WI38 (cell line): ENCODE data around the gene MTNR1B.

ENCODE experiments used
- H3K4me3 ChIP-seq: 2 replicates; pipeline ENCODE4 v1.5.1; 2011; ENCODE audit warnings: low read depth, mild to moderate bottlenecking, control low read depth, low read length
- CTCF ChIP-seq: IDR thresholded peaks from 2 replicates; pipeline ENCODE4 v1.5.1; 2012; ENCODE audit warnings: low read depth, mild to moderate bottlenecking, control low read depth, low read length

The MTNR1B gene

GRCh38 chr11:92993004-92993403 is 23.6 kb downstream of the MTNR1B start:
- H3K4me3 ChIP-seq, result no peak overlapping the region
- TF ChIP-seq CTCF, result no peak

GRCh38 chr11:93000511-93001476 is 31.3 kb downstream of the MTNR1B start:
- no peak overlapping the region for H3K4me3 ChIP-seq
- no peak for TF ChIP-seq CTCF

GRCh38 chr11:93001806-93002205 is 32.4 kb downstream of the MTNR1B start:
- TF ChIP-seq CTCF, result no peak
- H3K4me3 ChIP-seq, result no peak overlapping the region

GRCh38 chr11:93002380-93002779 is 32.9 kb downstream of the MTNR1B start:
- no peak overlapping the region for H3K4me3 ChIP-seq

GRCh38 chr11:93005239-93005638 is 35.8 kb downstream of the MTNR1B start:
- no peak for TF ChIP-seq CTCF
- H3K4me3 ChIP-seq, result no peak overlapping the region

More at GRCh38 chr11:93002380-93002779, 32.9 kb downstream of the MTNR1B start:
- no peak for TF ChIP-seq CTCF

GRCh38 chr11:93013646-93014045 is 44.2 kb downstream of the MTNR1B start:
- TF ChIP-seq CTCF, result no peak

GRCh38 chr11:93016595-93016994 is 47.1 kb downstream of the MTNR1B start:
- H3K4me3 ChIP-seq, result no peak overlapping the region

More at GRCh38 chr11:93013646-93014045, 44.2 kb downstream of the MTNR1B start:
- H3K4me3 ChIP-seq, result no peak overlapping the region

More at GRCh38 chr11:93016595-93016994, 47.1 kb downstream of the MTNR1B start:
- TF ChIP-seq CTCF, result no peak
